ENCODE measurements around the gene FHIT. TPM values are rescaled to one million over a fixed set of nuclear protein-coding genes. Genes with fewer than 3 reads are reported as not detected.
A peak's percentile ranks its signal among the peaks of the same experiment; 100 is the strongest.

FHIT gene
- total RNA-seq, 4 donors from 2014 or later: 3.2 to 10.9 (median 6.4) TPM

DNA sequence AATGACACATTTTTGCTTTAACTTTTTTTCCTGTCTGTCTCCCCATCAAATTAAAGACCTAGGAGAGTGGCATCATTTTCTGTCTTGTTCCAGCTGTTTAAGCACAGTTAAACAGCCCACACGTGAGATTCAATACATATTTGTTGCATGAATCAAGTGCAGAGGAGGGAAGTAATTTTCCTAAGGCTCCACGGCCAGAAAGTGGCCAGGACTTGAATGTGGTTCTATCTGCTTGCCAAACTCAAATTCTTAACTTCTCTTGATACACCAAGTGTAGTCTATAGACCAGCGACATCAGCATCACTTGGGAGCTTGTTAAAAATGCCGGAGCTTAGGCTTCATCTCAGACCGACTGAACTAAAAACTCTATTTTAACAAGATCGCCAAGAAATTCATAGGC, 1476.6 kb downstream of the FHIT start:
- ATAC-seq (ENCODE audit: low FRiP score) (peak; percentile 53), DNase-seq (ENCODE audit: low spot score) (no peak)
- TF ChIP-seq, protein P1, sequence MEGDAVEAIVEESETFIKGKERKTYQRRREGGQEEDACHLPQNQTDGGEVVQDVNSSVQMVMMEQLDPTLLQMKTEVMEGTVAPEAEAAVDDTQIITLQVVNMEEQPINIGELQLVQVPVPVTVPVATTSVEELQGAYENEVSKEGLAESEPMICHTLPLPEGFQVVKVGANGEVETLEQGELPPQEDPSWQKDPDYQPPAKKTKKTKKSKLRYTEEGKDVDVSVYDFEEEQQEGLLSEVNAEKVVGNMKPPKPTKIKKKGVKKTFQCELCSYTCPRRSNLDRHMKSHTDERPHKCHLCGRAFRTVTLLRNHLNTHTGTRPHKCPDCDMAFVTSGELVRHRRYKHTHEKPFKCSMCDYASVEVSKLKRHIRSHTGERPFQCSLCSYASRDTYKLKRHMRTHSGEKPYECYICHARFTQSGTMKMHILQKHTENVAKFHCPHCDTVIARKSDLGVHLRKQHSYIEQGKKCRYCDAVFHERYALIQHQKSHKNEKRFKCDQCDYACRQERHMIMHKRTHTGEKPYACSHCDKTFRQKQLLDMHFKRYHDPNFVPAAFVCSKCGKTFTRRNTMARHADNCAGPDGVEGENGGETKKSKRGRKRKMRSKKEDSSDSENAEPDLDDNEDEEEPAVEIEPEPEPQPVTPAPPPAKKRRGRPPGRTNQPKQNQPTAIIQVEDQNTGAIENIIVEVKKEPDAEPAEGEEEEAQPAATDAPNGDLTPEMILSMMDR (IDR thresholded peaks at IDR 0.05): no peak

DNA sequence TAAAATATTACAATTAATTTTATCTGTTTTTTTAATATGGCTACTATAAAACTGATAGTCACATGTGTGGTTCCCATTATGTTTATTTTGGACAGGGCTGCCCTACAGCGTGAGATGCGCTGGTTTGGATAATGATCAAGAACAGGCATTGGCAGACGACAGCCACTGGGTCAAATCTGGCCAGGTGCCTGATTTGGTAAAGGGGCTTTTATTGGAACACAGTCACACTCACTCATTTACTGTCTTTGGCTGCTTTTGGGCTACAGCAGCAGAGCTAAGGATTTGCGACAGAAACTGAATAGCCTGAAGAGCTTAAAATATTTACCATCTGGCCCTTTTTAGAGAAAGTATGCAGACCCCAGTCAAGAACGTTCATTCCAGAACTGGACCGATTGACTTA, 1477.3 kb downstream of the FHIT start:
- ATAC-seq (ENCODE audit: low FRiP score) (no peak), DNase-seq (ENCODE audit: low spot score) (no peak)
- TF ChIP-seq, protein P1 (IDR thresholded peaks at IDR 0.05): no peak

DNA sequence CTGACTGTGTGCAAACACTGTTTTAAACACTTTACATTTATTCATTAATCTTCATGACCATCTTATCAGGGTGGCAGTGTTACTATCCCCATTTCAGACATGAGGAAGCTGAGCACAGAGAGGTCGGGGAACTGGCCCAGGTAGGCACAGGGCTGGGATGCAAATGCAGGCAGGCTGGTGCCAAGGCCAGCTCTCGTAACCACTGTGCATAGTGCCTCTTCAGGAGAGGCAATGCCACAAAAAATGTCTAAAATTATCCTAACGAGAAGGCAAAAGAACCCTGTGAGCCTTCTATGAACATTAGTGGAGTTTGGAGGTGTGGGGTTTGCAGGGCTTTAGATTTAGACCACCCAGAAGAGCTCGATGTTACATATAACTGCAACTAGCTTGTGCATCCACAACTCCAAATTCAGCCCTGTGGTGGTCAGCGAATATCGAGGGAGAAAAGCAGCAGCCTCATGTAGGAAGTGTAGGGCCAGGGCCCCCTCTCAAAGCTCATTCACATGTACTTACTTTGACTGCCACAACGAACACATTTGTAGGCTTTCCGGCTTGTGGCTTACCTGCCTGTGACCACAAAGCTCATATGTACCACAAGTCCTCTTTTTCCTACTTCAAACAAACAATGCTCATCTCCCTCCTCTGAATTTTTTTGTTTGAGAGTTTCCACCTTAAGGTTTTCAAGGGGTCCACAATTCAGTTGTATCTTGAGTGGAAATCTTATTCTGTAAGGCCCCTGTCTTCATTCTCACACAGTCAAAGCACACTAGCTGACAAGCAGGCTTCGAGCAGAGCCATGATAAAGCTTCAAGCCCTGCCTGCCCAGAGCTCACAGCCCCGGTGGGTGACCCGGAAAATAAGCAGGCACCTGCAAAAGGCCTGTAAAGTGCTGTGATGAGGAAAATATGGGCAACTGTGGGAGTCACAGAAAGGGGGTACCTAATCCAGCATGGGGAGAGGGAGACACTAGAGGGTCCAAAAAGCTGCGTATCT, 1478.5 kb downstream of the FHIT start:
- ATAC-seq (ENCODE audit: low FRiP score) (no peak), DNase-seq (ENCODE audit: low spot score) (no peak)
- TF ChIP-seq, protein P1 (IDR thresholded peaks at IDR 0.05): no peak

DNA sequence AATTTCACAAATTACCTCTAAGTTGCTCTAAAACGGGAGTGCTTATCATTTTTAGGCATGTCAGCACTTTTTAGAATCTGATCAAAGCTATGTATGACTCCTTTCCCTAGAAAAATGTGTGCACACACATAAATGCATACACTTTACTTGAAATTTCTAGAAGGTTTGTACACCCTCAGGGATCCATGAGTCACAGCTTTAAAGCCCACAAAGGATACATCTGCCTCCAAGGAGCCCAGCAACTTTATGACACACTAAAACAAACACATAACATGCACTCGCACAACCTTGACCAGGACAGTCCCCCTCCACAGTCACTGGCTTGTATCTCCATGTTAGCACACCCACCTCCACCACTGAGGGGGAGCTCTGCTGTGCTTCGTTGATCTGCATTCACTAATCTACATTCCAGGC, 1479.5 kb downstream of the FHIT start:
- ATAC-seq (ENCODE audit: low FRiP score) (peak; percentile 67), DNase-seq (ENCODE audit: low spot score) (no peak)
- TF ChIP-seq, protein P1 (IDR thresholded peaks at IDR 0.05): no peak

DNA sequence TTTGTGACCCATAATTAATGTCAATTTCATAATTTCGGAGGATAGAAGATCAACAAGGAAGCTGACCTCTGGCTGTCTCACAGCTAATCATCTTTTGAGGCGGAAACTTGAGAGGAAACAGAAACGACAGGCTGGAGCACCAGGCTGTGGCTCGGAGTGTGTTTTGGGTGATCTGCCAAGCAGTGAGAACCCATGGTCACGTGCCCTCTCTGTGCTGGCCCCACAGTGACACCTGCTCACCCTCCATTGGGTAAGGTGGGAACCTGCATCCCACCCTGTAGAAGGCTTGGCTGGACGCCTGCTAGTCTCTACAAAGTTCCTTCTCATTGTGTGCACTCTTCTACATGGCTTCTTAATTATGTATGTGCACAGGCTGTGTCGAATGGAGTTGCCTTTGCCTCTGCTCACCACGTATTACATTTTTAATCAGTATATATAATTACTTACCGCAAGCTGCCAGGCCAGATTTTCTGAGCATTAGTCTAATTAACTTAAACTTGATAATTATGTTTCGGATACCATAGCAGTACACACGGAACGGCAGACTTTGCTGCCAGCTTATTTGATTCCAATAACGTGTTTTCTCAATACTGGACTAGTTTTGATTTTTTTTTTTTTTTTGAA, 1482.0 kb downstream of the FHIT start:
- TF ChIP-seq, protein P1 (IDR thresholded peaks at IDR 0.05): no peak
- DNase-seq (ENCODE audit: low spot score) (no peak), ATAC-seq (ENCODE audit: low FRiP score) (no peak)

DNA sequence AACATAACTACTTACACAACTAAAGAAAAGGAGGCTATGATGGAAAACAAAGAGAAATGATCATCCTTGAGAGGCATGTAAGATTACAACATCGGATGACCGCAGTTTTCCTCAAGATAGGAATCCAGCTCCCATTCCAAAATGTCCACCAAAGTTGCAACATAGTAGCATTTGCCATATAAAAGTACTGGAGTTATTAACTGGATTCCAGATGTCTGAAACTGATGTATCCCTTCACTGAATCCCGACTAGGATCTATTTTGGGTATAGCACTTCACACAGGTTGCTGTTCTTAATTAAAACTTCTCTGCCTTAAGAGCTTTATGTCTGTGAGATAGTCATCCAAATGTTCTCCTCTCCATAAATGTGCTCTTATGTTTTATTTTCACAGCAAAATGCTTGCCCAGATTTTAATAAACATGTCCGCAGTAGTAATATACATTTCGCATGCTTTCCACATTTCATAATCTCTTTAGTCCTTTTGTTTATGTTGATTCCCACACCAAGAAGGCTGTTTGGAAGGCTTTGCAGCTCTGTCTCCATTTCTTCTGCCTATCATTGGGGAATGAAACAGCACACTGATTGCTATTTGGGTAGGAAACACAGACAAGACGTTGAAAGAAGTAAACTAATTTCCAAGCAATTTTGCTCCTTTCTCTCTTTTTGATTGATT, 1484.9 kb downstream of the FHIT start:
- ATAC-seq (ENCODE audit: low FRiP score): peak; percentile 63
- TF ChIP-seq, protein P1 (IDR thresholded peaks at IDR 0.05): no peak
- no peak for DNase-seq (ENCODE audit: low spot score)

All from omental fat pad (tissue), 4 donors.